Measurements from ENCODE around the gene SURF1. TPM values are rescaled to one million over a fixed set of nuclear protein-coding genes. Genes with fewer than 3 reads are reported as not detected.

SURF1 gene
- total and polyA plus RNA-seq, 9 of the 15 experiments (the other 6 are each of a cell fraction or from before 2014, with no cell fraction given): 16.1 to 31.3 (median 20.9) TPM

DNA sequence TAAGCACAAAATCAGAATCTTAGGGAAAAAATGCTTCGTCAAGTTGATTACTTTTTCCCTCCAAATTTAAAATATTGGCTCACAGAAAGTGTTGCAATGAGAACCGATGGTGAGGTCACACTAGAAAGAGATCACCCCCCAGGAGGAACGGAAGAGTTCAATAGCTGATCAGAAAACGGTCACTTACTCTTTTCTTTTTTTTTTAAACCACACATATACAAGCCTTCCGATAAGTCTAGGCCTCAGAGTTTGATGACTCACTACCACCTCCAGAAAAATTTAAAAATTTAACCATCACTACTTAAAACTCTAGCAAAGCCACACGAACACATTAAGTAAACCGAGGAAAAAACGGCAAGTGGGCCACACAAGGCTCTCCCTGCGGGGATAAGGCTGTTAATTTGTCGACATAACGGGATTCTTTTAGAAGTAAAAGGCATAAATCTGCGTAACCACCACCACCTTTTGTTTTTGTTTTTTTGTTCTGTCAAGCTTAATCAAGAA lies 18.4 kb upstream of the SURF1 start:
- in situ Hi-C loops (cut with MboI) (no loop called here), intact Hi-C loops (cut with micrococcal nuclease) (no loop called here)
- Histone ChIP-seq H3K4me1 (replicated peaks in 1 of 2; ENCODE audit: control insufficient read depth in 2 of 2, insufficient read depth in 2 of 2, low read length in 2 of 2) (peaks cover 43 to 51% of the 10 kb centered on the region in 2 experiments; a peak in 4 of 5 replicates), H3K27ac (ENCODE audit: extremely low read depth, low read depth, low read length) (peak overlapping the region; percentile 97), H2AFZ (ENCODE audit: low read depth, low read length) (no peak overlapping the region), H3K4me3 (peak overlapping the region; percentile 87), H3K9me1 (ENCODE audit: control insufficient read depth, insufficient read depth, low read length) (peaks cover 23% of the 10 kb centered on the region), H3K36me3 (ENCODE audit: control insufficient read depth, insufficient read depth, low read length) (peaks cover 45% of the 10 kb centered on the region), H3K4me2 (ENCODE audit: insufficient read depth, low read length) (peak overlapping the region; percentile 88), H4K20me1 (replicated peaks; ENCODE audit: control insufficient read depth, insufficient read depth, low read length) (peaks cover 41% of the 10 kb centered on the region), H3K79me2 (ENCODE audit: control insufficient read depth, insufficient read depth, low read length) (peaks cover 70% of the 10 kb centered on the region), H3K9me3 (replicated peaks; ENCODE audit: control insufficient read depth, insufficient read depth, low read depth, low read length) (no peaks in the 10 kb centered on the region), H3K9ac (ENCODE audit: insufficient read depth in 1 of 2, low read depth in 2 of 2, low read length in 2 of 2) (peak overlapping the region; percentile 97), H3K27me3 (ENCODE audit: control insufficient read depth in 2 of 2, insufficient read depth in 2 of 2, low read length in 2 of 2) (no peaks in the 10 kb centered on the region)
- DNase-seq (ENCODE audit: extremely low read depth in 1 of 4, low spot score in 3 of 4) (peak in 1 of 4 experiments; percentile 46), ATAC-seq (no peak), FAIRE-seq (peak; percentile 69)
- ChIA-PET CTCF (ENCODE audit: low intra/inter-chr PET ratio) (no interaction called here), POLR2A (interaction anchor here (0.5 to 8.5 kb wide), 9 partner anchors 10 to 627 kb away, joined by 3 to 109 read pairs (median 5); partner anchors contain the start of genes MED22, RPL7A, SURF1 and SURF2)
- WGBS (ENCODE audit: insufficient coverage, low coverage, missing lambda C conversion rate): 0% methylated on average over 12 of the region's 12 CpGs
- BruUV-seq (replicated peaks): TSS peak; percentile 44
- TF ChIP-seq ZNF217 (CRISPR knock-in tag; IDR thresholded peaks at IDR 0.05): no peak
- peak; percentile 74 for TF ChIP-seq FOSL1 (tag; conservative IDR thresholded peaks at IDR 0.05)
- TF ChIP-seq, protein P1, sequence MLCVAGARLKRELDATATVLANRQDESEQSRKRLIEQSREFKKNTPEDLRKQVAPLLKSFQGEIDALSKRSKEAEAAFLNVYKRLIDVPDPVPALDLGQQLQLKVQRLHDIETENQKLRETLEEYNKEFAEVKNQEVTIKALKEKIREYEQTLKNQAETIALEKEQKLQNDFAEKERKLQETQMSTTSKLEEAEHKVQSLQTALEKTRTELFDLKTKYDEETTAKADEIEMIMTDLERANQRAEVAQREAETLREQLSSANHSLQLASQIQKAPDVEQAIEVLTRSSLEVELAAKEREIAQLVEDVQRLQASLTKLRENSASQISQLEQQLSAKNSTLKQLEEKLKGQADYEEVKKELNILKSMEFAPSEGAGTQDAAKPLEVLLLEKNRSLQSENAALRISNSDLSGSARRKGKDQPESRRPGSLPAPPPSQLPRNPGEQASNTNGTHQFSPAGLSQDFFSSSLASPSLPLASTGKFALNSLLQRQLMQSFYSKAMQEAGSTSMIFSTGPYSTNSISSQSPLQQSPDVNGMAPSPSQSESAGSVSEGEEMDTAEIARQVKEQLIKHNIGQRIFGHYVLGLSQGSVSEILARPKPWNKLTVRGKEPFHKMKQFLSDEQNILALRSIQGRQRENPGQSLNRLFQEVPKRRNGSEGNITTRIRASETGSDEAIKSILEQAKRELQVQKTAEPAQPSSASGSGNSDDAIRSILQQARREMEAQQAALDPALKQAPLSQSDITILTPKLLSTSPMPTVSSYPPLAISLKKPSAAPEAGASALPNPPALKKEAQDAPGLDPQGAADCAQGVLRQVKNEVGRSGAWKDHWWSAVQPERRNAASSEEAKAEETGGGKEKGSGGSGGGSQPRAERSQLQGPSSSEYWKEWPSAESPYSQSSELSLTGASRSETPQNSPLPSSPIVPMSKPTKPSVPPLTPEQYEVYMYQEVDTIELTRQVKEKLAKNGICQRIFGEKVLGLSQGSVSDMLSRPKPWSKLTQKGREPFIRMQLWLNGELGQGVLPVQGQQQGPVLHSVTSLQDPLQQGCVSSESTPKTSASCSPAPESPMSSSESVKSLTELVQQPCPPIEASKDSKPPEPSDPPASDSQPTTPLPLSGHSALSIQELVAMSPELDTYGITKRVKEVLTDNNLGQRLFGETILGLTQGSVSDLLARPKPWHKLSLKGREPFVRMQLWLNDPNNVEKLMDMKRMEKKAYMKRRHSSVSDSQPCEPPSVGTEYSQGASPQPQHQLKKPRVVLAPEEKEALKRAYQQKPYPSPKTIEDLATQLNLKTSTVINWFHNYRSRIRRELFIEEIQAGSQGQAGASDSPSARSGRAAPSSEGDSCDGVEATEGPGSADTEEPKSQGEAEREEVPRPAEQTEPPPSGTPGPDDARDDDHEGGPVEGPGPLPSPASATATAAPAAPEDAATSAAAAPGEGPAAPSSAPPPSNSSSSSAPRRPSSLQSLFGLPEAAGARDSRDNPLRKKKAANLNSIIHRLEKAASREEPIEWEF (CRISPR knock-in tag; IDR thresholded peaks at IDR 0.05): 0 out of 2 replicates have a peak, but pooled peaks have one; percentile 33
- TF ChIP-seq SMARCA4 (IDR thresholded peaks at IDR 0.05): peak; percentile 38
- no peak for TF ChIP-seq ZFP36 (IDR thresholded peaks at IDR 0.05; ENCODE audit: low read depth, low read length, partially characterized antibody)
- TF ChIP-seq, protein P2, sequence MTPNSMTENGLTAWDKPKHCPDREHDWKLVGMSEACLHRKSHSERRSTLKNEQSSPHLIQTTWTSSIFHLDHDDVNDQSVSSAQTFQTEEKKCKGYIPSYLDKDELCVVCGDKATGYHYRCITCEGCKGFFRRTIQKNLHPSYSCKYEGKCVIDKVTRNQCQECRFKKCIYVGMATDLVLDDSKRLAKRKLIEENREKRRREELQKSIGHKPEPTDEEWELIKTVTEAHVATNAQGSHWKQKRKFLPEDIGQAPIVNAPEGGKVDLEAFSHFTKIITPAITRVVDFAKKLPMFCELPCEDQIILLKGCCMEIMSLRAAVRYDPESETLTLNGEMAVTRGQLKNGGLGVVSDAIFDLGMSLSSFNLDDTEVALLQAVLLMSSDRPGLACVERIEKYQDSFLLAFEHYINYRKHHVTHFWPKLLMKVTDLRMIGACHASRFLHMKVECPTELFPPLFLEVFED (CRISPR knock-in tag; conservative IDR thresholded peaks at IDR 0.05): no peak
- no peak for TF ChIP-seq MTA3 (IDR thresholded peaks at IDR 0.05; ENCODE audit: borderline replicate concordance)
- TF ChIP-seq CHCHD3 (CRISPR knock-in tag; IDR thresholded peaks at IDR 0.05): no peak
- TF ChIP-seq HSF4 (CRISPR knock-in tag; IDR thresholded peaks at IDR 0.05; ENCODE audit: borderline replicate concordance): no peak
- TF ChIP-seq, protein P3, sequence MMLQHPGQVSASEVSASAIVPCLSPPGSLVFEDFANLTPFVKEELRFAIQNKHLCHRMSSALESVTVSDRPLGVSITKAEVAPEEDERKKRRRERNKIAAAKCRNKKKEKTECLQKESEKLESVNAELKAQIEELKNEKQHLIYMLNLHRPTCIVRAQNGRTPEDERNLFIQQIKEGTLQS (IDR thresholded peaks at IDR 0.05): peak; percentile 72
- TF ChIP-seq, protein P3 (CRISPR knock-in tag; conservative IDR thresholded peaks at IDR 0.05): no peak
- TF ChIP-seq, protein P4, sequence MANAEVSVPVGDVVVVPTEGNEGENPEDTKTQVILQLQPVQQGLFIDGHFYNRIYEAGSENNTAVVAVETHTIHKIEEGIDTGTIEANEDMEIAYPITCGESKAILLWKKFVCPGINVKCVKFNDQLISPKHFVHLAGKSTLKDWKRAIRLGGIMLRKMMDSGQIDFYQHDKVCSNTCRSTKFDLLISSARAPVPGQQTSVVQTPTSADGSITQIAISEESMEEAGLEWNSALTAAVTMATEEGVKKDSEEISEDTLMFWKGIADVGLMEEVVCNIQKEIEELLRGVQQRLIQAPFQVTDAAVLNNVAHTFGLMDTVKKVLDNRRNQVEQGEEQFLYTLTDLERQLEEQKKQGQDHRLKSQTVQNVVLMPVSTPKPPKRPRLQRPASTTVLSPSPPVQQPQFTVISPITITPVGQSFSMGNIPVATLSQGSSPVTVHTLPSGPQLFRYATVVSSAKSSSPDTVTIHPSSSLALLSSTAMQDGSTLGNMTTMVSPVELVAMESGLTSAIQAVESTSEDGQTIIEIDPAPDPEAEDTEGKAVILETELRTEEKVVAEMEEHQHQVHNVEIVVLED (CRISPR knock-in tag; IDR thresholded peaks at IDR 0.05): no peak
- no peak for TF ChIP-seq MAFK (IDR thresholded peaks at IDR 0.05; ENCODE audit: low read length)
- TF ChIP-seq MYNN (IDR thresholded peaks at IDR 0.05): no peak
- TF ChIP-seq MYNN (CRISPR knock-in tag; IDR thresholded peaks at IDR 0.05): no peak
